Natural killer cell (primary cell): Measurements from ENCODE around the gene WSCD2. TPM values are rescaled to one million over a fixed set of nuclear protein-coding genes. Genes with fewer than 3 reads are reported as not detected.

Experiments used
- ATAC-seq, 3 donors: fragments of 150-1000 bp in 2 of 3; fragments of 200-7000 bp in 1 of 3; cut with Tn5 transposase; 1 replicate in 1 of 3; 2 replicates in 2 of 3; pipeline ENCODE4 v1.10.0; 2021; ENCODE audit warnings: mild to moderate bottlenecking in 2 of 3, moderate library complexity in 2 of 3
- DNase-seq, 2 donors: peaks; one replicate each; pipeline versions ENCODE4 v3.0.0 to v3.0.0-alpha.2; 2013 to 2021; ENCODE audit warnings: mixed read lengths in 1 of 2
- H3K27ac ChIP-seq: one replicate; pipeline ENCODE4 v1.5.1; 2013; ENCODE audit warnings: mild to moderate bottlenecking, low read length
- H3K27me3 ChIP-seq: one replicate; pipeline ENCODE4 v1.6.1; 2013; ENCODE audit warnings: low read length; ENCODE audit not compliant: control insufficient read depth, insufficient read depth
- H3K36me3 ChIP-seq: one replicate; pipeline ENCODE4 v1.6.1; 2013; ENCODE audit warnings: low read length; ENCODE audit not compliant: control insufficient read depth, insufficient read depth
- H3K4me1 ChIP-seq: one replicate; pipeline ENCODE4 v1.6.1; 2013; ENCODE audit warnings: low read length; ENCODE audit not compliant: control insufficient read depth, insufficient read depth
- H3K4me3 ChIP-seq: one replicate; pipeline ENCODE4 v1.5.1; 2013; ENCODE audit warnings: low read length
- H3K9me3 ChIP-seq: one replicate; pipeline ENCODE4 v1.6.1; 2013; ENCODE audit warnings: low read length; ENCODE audit not compliant: control insufficient read depth, insufficient read depth
- H3K27ac Mint-ChIP-seq, 2 donors: one replicate each; pipeline ENCODE4 v1.8.0; 2022; ENCODE audit warnings: mild to moderate bottlenecking in 2 of 2, mixed read lengths in 2 of 2, moderate library complexity in 1 of 2
- H3K27me3 Mint-ChIP-seq, 2 donors: one replicate each; pipeline ENCODE4 v1.8.0; 2022; ENCODE audit warnings: low read depth in 2 of 2, mixed read lengths in 2 of 2
- H3K36me3 Mint-ChIP-seq: one replicate; pipeline ENCODE4 v1.8.0; 2022; ENCODE audit warnings: mixed read lengths
- H3K4me1 Mint-ChIP-seq, 2 donors: one replicate each; pipeline ENCODE4 v1.8.0; 2022; ENCODE audit warnings: mixed read lengths in 2 of 2
- H3K4me3 Mint-ChIP-seq: one replicate; pipeline ENCODE4 v1.8.0; 2022; ENCODE audit warnings: mild to moderate bottlenecking, moderate library complexity, mixed read lengths
- H3K9me3 Mint-ChIP-seq, 2 donors: one replicate each; pipeline ENCODE4 v1.8.0; 2022; ENCODE audit warnings: mixed read lengths in 2 of 2
- WGBS: methylation state at CpG from one replicate; pipeline ENCODE4 v1.1.7; 2013; ENCODE audit warnings: missing lambda C conversion rate; ENCODE audit not compliant: insufficient coverage; 5-methylcytosine and 5-hydroxymethylcytosine counted together
- intact Hi-C: fragments of 100-400 bp; cut with micrococcal nuclease; formaldehyde crosslinking; loops from one replicate; pipeline ENCODE4 v1.14.2; 2022
- total RNA-seq, 4 donors: library from RNA; stranded (reverse); fragments of 120-200 nt in 1 of 4; gene quantifications; one replicate each; pipeline versions ENCODE4 v1.2.3 to v1.2.4, GENCODE V29; 2013 to 2022
- TF ChIP-seq, protein P1 (sequence below): fragments of 200-600 bp; IDR thresholded peaks from one replicate; pipeline ENCODE4 v1.8.0; 2022; ENCODE audit warnings: antibody characterized with exemption

WSCD2 gene
- total RNA-seq, 3 donors from 2014 or later (not counting 1 experiment from before 2014, with no cell fraction given): 0.32 to 0.78 TPM; not detected in 1

DNA sequence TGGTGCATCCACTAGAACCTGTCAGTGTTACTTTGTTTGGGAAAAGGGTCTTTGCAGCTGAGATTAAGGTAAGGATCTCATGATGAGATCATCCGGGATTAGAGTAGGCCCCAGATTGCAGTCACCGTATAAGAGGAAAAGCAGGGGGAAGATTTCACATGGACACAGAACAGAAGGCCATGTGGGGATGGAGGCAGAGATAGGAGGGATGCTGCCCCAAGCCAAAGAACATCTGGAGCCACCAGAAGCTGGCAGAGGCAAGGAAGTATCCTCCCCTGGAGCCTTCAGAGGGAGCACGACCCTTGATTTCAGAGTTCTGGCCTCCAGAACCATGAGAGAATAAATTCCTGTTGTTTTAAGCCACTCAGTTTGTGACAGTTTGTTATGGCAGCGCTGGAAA lies 170.4 kb downstream of the WSCD2 start:
- Histone ChIP-seq H3K4me1 (peaks cover 93% of the 10 kb centered on the region), H3K4me3 (no peak overlapping the region), H3K27ac (peak overlapping the region; percentile 69), H3K27me3 (no peaks in the 10 kb centered on the region), H3K9me3 (no peaks in the 10 kb centered on the region), H3K36me3 (no peaks in the 10 kb centered on the region)
- Mint-ChIP-seq H3K27ac (peak overlapping the region; percentile 91 to 98), H3K9me3 (no peaks in the 10 kb centered on the region), H3K4me3 (peak overlapping the region; percentile 62), H3K36me3 (peaks cover 6% of the 10 kb centered on the region), H3K4me1 (peaks cover 97 to 100% of the 10 kb centered on the region in 2 donors), H3K27me3 (no peaks in the 10 kb centered on the region)
- WGBS: 91% methylated on average over 4 of the region's 4 CpGs
- ATAC-seq: no peak
- TF ChIP-seq, protein P1, sequence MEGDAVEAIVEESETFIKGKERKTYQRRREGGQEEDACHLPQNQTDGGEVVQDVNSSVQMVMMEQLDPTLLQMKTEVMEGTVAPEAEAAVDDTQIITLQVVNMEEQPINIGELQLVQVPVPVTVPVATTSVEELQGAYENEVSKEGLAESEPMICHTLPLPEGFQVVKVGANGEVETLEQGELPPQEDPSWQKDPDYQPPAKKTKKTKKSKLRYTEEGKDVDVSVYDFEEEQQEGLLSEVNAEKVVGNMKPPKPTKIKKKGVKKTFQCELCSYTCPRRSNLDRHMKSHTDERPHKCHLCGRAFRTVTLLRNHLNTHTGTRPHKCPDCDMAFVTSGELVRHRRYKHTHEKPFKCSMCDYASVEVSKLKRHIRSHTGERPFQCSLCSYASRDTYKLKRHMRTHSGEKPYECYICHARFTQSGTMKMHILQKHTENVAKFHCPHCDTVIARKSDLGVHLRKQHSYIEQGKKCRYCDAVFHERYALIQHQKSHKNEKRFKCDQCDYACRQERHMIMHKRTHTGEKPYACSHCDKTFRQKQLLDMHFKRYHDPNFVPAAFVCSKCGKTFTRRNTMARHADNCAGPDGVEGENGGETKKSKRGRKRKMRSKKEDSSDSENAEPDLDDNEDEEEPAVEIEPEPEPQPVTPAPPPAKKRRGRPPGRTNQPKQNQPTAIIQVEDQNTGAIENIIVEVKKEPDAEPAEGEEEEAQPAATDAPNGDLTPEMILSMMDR: no peak
- no peak for DNase-seq
- intact Hi-C loops: no loop called here

Other genes starting within 250 kb of the WSCD2 start
- 10 to 100 TPM; 40.7 to 99.1 (median 63.2) TPM for gene CMKLR1, start 210.0 kb downstream of the WSCD2 start, total RNA-seq